ENCODE data around the gene AKAP5.

DNA sequence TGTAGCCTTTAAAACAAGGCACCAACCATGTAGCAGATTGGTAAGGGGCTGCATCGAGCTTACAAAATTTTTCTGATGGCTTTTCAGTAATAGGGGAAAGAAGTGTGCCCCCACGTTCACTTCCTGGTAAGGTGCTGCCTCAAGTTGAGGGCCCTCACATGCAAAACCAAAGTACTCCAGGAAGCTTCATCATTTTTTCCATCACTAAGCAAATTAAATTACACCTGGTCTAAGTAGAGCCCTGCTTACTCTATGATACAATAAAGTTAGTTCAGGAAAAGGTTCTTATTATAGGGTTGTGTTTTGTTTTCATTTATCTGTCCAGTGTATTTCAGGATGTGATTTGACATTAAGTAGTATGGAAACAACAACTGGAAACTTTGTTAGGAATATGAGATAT is 15.0 kb upstream of the AKAP5 start:
- TF ChIP-seq, protein P1, sequence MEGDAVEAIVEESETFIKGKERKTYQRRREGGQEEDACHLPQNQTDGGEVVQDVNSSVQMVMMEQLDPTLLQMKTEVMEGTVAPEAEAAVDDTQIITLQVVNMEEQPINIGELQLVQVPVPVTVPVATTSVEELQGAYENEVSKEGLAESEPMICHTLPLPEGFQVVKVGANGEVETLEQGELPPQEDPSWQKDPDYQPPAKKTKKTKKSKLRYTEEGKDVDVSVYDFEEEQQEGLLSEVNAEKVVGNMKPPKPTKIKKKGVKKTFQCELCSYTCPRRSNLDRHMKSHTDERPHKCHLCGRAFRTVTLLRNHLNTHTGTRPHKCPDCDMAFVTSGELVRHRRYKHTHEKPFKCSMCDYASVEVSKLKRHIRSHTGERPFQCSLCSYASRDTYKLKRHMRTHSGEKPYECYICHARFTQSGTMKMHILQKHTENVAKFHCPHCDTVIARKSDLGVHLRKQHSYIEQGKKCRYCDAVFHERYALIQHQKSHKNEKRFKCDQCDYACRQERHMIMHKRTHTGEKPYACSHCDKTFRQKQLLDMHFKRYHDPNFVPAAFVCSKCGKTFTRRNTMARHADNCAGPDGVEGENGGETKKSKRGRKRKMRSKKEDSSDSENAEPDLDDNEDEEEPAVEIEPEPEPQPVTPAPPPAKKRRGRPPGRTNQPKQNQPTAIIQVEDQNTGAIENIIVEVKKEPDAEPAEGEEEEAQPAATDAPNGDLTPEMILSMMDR (IDR thresholded peaks at IDR 0.05; ENCODE audit: low read length) = no peak
- no peak for TF ChIP-seq EZH2 (IDR thresholded peaks at IDR 0.05; ENCODE audit: borderline replicate concordance, low read length)

All from OCI-LY1 (cell line).